PC-9 (cell line): ENCODE results near the gene SETBP1.

ENCODE experiments used
- CTCF ChIP-seq: fragments of 200-600 bp; sonication (generic); conservative IDR thresholded peaks from 2 replicates; pipeline ENCODE4 v1.6.1; 2017; ENCODE audit warnings: mixed run types, antibody characterized with exemption, mild to moderate bottlenecking, moderate library complexity
- EZH2 ChIP-seq: fragments of 200-600 bp; sonication (generic); IDR thresholded peaks from 2 replicates; pipeline ENCODE4 v1.8.0; 2017; ENCODE audit warnings: antibody characterized with exemption, low read depth

GRCh38 chr18:44799382-44799906 lies 118.8 kb downstream of the SETBP1 start:
- TF ChIP-seq CTCF (no peak), EZH2 (no peak)
